ENCODE measurements around the gene ZC3H12A. TPM values are rescaled to one million over a fixed set of nuclear protein-coding genes. Genes with fewer than 3 reads are reported as not detected.
A peak's percentile ranks its signal among the peaks of the same experiment; 100 is the strongest.

The ZC3H12A gene
- total and polyA plus RNA-seq, 4 donors: 2.1 to 10.9 (median 3.0) TPM

GRCh38 chr1:37487619-37487984 lies 13.2 kb downstream of the ZC3H12A start:
- WGBS: 88% methylated on average over 5 of the region's 5 CpGs
- Histone ChIP-seq H3K27me3 (ENCODE audit: control insufficient read depth in 4 of 4, insufficient read depth in 4 of 4, low read length in 3 of 4) (no peaks in the 10 kb centered on the region), H3K27ac (ENCODE audit: low read depth in 1 of 2, low read length in 2 of 2) (peak overlapping the region in 1 of 2 donors; percentile 22), H3K9me3 (ENCODE audit: control insufficient read depth in 4 of 4, low read length in 3 of 4) (no peaks in the 10 kb centered on the region), H3K36me3 (ENCODE audit: control insufficient read depth in 4 of 4, insufficient read depth in 3 of 4, low read depth in 1 of 4, low read length in 3 of 4) (peaks cover 9 to 16% (median 13%) of the 10 kb centered on the region in 4 donors), H3K9ac (ENCODE audit: low read depth in 1 of 2, low read length in 2 of 2) (no peak overlapping the region), H3K4me3 (ENCODE audit: low read depth in 1 of 3, low read length in 3 of 3) (no peak overlapping the region), H3K4me1 (ENCODE audit: control insufficient read depth in 4 of 4, insufficient read depth in 4 of 4, low read length in 3 of 4) (peaks cover 0 to 11% (median 6%) of the 10 kb centered on the region in 4 donors)
- TF ChIP-seq RAD21 (IDR thresholded peaks at IDR 0.05) (peak in 1 of 2 donors; percentile 0), EGR1 (IDR thresholded peaks at IDR 0.05; ENCODE audit: low read depth in 2 of 2) (no peak)
- DNase-seq (ENCODE audit: low spot score): no peak

- Histone ChIP-seq H3K4me3 (ENCODE audit: low read depth in 1 of 3, low read length in 3 of 3) (no peak overlapping the region), H3K9ac (ENCODE audit: low read depth in 1 of 2, low read length in 2 of 2) (no peak overlapping the region), H3K9me3 (ENCODE audit: control insufficient read depth in 4 of 4, low read length in 3 of 4) (no peaks in the 10 kb centered on the region), H3K27me3 (ENCODE audit: control insufficient read depth in 4 of 4, insufficient read depth in 4 of 4, low read length in 3 of 4) (no peaks in the 10 kb centered on the region), H3K4me1 (ENCODE audit: control insufficient read depth in 4 of 4, insufficient read depth in 4 of 4, low read length in 3 of 4) (peaks cover 0 to 5% (median under 1%) of the 10 kb centered on the region in 4 donors), H3K36me3 (ENCODE audit: control insufficient read depth in 4 of 4, insufficient read depth in 3 of 4, low read depth in 1 of 4, low read length in 3 of 4) (peaks cover 8 to 14% (median 10%) of the 10 kb centered on the region in 4 donors), H3K27ac (ENCODE audit: low read depth in 1 of 2, low read length in 2 of 2) (no peak overlapping the region)
- no peak for TF ChIP-seq FOXA1 (IDR thresholded peaks at IDR 0.05)
- TF ChIP-seq, protein P1, sequence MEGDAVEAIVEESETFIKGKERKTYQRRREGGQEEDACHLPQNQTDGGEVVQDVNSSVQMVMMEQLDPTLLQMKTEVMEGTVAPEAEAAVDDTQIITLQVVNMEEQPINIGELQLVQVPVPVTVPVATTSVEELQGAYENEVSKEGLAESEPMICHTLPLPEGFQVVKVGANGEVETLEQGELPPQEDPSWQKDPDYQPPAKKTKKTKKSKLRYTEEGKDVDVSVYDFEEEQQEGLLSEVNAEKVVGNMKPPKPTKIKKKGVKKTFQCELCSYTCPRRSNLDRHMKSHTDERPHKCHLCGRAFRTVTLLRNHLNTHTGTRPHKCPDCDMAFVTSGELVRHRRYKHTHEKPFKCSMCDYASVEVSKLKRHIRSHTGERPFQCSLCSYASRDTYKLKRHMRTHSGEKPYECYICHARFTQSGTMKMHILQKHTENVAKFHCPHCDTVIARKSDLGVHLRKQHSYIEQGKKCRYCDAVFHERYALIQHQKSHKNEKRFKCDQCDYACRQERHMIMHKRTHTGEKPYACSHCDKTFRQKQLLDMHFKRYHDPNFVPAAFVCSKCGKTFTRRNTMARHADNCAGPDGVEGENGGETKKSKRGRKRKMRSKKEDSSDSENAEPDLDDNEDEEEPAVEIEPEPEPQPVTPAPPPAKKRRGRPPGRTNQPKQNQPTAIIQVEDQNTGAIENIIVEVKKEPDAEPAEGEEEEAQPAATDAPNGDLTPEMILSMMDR (IDR thresholded peaks at IDR 0.05; ENCODE audit: low read depth, low read length, missing input control): no peak
- TF ChIP-seq RXRA (IDR thresholded peaks at IDR 0.05): no peak
- no peak for TF ChIP-seq TAF1 (conservative IDR thresholded peaks at IDR 0.05)
- no peak for TF ChIP-seq NR2F2 (IDR thresholded peaks at IDR 0.05)
- TF ChIP-seq YY1 (IDR thresholded peaks at IDR 0.05): no peak
- TF ChIP-seq EGR1 (IDR thresholded peaks at IDR 0.05; ENCODE audit: low read depth in 2 of 2): no peak
- no peak for TF ChIP-seq RAD21 (IDR thresholded peaks at IDR 0.05)
- no peak for TF ChIP-seq ZBTB33 (IDR thresholded peaks at IDR 0.05)
- no peak for DNase-seq (ENCODE audit: low spot score)
- 92% methylated on average over 2 of the region's 2 CpGs for WGBS
These were observed 19.1 kb downstream of the ZC3H12A start for GRCh38 chr1:37493336-37494098.

GRCh38 chr1:37495875-37496274 lies 21.5 kb downstream of the ZC3H12A start:
- H3K9ac ChIP-seq (ENCODE audit: low read depth in 1 of 2, low read length in 2 of 2): no peak overlapping the region
- H3K36me3 ChIP-seq (ENCODE audit: control insufficient read depth in 4 of 4, insufficient read depth in 3 of 4, low read depth in 1 of 4, low read length in 3 of 4): peaks cover 5 to 16% (median 10%) of the 10 kb centered on the region in 4 donors
- peaks cover 1 to 7% (median 6%) of the 10 kb centered on the region in 4 donors for H3K4me1 ChIP-seq (ENCODE audit: control insufficient read depth in 4 of 4, insufficient read depth in 4 of 4, low read length in 3 of 4)
- no peak overlapping the region for H3K4me3 ChIP-seq (ENCODE audit: low read depth in 1 of 3, low read length in 3 of 3)
- TF ChIP-seq ATF3 (IDR thresholded peaks at IDR 0.05) (no peak), FOXA2 (IDR thresholded peaks at IDR 0.05) (no peak), YY1 (IDR thresholded peaks at IDR 0.05) (no peak), RAD21 (IDR thresholded peaks at IDR 0.05) (no peak), JUND (IDR thresholded peaks at IDR 0.05) (no peak)
- TF ChIP-seq, protein P1 (IDR thresholded peaks at IDR 0.05; ENCODE audit: low read depth, low read length, missing input control): no peak
- no peaks in the 10 kb centered on the region for H3K9me3 ChIP-seq (ENCODE audit: control insufficient read depth in 4 of 4, low read length in 3 of 4)
- H3K27me3 ChIP-seq (ENCODE audit: control insufficient read depth in 4 of 4, insufficient read depth in 4 of 4, low read length in 3 of 4): no peaks in the 10 kb centered on the region
- H3K27ac ChIP-seq (ENCODE audit: low read depth in 1 of 2, low read length in 2 of 2): no peak overlapping the region
- no peak for DNase-seq (ENCODE audit: low spot score)
- WGBS: 86% methylated on average over 1 of the region's 1 CpG
